ENCODE data around the gene IPO9.

- no peak for TF ChIP-seq CTCF (IDR thresholded peaks at IDR 0.05)
- no peak for TF ChIP-seq POLR2A (IDR thresholded peaks at IDR 0.05)
Measured at GRCh38 chr1:201849372-201850052, 20.6 kb downstream of the IPO9 start.

All from uterus (tissue), 2 donors.